ENCODE results near the gene AATK. TPM values are rescaled to one million over a fixed set of nuclear protein-coding genes. Genes with fewer than 3 reads are reported as not detected.

Gene AATK
- total and polyA plus RNA-seq, 2 donors (not counting 3 experiments of a cell fraction or from before 2014, with no cell fraction given): 0.69 to 1.00 TPM

- no TSS peak for BruUV-seq (replicated peaks)
- no peaks in the 10 kb centered on the region for H3K79me2 ChIP-seq (ENCODE audit: control insufficient read depth, insufficient read depth, low read length)
- dilution Hi-C loops (cut with MboI; ENCODE audit: extremely low pct_ligation_motif_present, low sequenced_read_pairs): no loop called here
Observed at GRCh38 chr17:81135505-81136278, 30.3 kb downstream of the AATK start.

More at GRCh38 chr17:81135505-81136278, 30.3 kb downstream of the AATK start:
- TF ChIP-seq FOS (IDR thresholded peaks at IDR 0.05; ENCODE audit: borderline replicate concordance, insufficient read depth, low read length) (no peak), JUN (IDR thresholded peaks at IDR 0.05; ENCODE audit: borderline replicate concordance, insufficient read depth, insufficient read length, low read depth) (no peak), CTCF (IDR thresholded peaks at IDR 0.05; ENCODE audit: extremely low read depth in 1 of 2, insufficient read depth in 1 of 2, low read depth in 1 of 2, low read length in 2 of 2) (no peak), GATA2 (IDR thresholded peaks at IDR 0.05; ENCODE audit: insufficient read depth, insufficient read length, low read depth, low read length) (no peak), POLR2AphosphoS5 (IDR thresholded peaks at IDR 0.05; ENCODE audit: insufficient read depth, low read depth, low read length) (no peak), MYC (IDR thresholded peaks at IDR 0.05; ENCODE audit: low read depth, low read length) (no peak), EZH2 (IDR thresholded peaks at IDR 0.05; ENCODE audit: borderline replicate concordance, low read depth, low read length, severe bottlenecking) (no peak), POLR2A (IDR thresholded peaks at IDR 0.05; ENCODE audit: low read depth, low read length) (no peak)
- TF ChIP-seq, protein P1, sequence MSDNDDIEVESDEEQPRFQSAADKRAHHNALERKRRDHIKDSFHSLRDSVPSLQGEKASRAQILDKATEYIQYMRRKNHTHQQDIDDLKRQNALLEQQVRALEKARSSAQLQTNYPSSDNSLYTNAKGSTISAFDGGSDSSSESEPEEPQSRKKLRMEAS (IDR thresholded peaks at IDR 0.05; ENCODE audit: insufficient read depth, insufficient read length): no peak
- no peak for DNase-seq (ENCODE audit: low read depth, low spot score)
- Histone ChIP-seq H2AFZ (ENCODE audit: low read depth, low read length) (no peak overlapping the region), H4K20me1 (replicated peaks; ENCODE audit: control insufficient read depth, extremely low read depth, insufficient read depth, low read length) (no peaks in the 10 kb centered on the region), H3K9me3 (replicated peaks; ENCODE audit: control insufficient read depth, insufficient read depth, low read length) (no peaks in the 10 kb centered on the region), H3K36me3 (ENCODE audit: control insufficient read depth in 2 of 2, extremely low read depth in 1 of 2, insufficient read depth in 2 of 2, low read length in 2 of 2) (no peaks in the 10 kb centered on the region), H3K4me1 (ENCODE audit: control insufficient read depth, extremely low read depth, insufficient read depth, low read length) (no peaks in the 10 kb centered on the region), H3K9ac (replicated peaks; ENCODE audit: extremely low read depth, insufficient read depth, low read length) (no peak overlapping the region), H3K27me3 (ENCODE audit: control insufficient read depth in 2 of 2, insufficient read depth in 2 of 2, low read length in 2 of 2) (no peaks in the 10 kb centered on the region), H3K4me3 (replicated peaks in 1 of 3; ENCODE audit: insufficient read depth in 1 of 3, low read depth in 1 of 3, low read length in 3 of 3) (no peak overlapping the region), H3K4me2 (ENCODE audit: insufficient read depth, low read length) (no peak overlapping the region), H3K9me1 (replicated peaks; ENCODE audit: control insufficient read depth, extremely low read depth, insufficient read depth, low read length) (no peaks in the 10 kb centered on the region), H3K27ac (ENCODE audit: insufficient read depth, low read depth, low read length) (no peak overlapping the region)
- intact Hi-C loops (cut with micrococcal nuclease): no loop called here
- ChIA-PET POLR2A (no interaction called here), CTCF (interaction anchor here (1.5 kb wide), 1 partner anchor 65 kb away, joined by 6 read pairs; no protein-coding TSS in a partner anchor)
- no peak for FAIRE-seq

Data from endothelial cell of umbilical vein (primary cell).